Measurements from ENCODE around the gene MBOAT2.

DNA sequence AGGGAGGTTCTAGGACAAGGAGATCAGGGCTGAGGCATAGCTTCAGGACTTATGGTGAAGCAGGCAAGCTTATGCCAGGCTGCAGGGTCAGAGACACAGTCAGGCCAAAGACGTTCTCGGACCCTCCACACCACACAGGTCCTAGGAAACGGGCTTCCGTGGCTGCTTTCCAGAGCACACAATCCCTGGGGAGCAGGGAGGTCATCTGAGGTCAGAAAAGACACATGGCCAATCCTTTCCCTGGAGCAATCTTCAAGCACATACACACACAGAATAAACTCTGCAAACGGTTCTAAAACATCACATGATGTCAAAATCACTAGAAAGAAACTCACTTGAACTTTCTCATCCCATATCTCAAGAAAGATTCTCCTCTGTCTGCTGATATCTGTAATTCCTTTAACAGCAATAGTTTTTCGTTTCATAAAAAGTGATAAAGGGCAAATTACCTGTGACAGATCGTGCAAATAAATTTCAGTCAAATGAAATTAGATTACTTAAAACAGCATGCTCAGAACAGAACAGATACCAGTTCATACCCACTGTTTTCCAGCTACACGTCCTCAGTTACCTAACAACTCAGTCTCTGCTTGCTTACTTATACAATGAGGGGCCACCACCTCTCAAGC lies 63.9 kb downstream of the MBOAT2 start:
- TF ChIP-seq, protein P1, sequence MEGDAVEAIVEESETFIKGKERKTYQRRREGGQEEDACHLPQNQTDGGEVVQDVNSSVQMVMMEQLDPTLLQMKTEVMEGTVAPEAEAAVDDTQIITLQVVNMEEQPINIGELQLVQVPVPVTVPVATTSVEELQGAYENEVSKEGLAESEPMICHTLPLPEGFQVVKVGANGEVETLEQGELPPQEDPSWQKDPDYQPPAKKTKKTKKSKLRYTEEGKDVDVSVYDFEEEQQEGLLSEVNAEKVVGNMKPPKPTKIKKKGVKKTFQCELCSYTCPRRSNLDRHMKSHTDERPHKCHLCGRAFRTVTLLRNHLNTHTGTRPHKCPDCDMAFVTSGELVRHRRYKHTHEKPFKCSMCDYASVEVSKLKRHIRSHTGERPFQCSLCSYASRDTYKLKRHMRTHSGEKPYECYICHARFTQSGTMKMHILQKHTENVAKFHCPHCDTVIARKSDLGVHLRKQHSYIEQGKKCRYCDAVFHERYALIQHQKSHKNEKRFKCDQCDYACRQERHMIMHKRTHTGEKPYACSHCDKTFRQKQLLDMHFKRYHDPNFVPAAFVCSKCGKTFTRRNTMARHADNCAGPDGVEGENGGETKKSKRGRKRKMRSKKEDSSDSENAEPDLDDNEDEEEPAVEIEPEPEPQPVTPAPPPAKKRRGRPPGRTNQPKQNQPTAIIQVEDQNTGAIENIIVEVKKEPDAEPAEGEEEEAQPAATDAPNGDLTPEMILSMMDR (IDR thresholded peaks at IDR 0.05) = no peak
- TF ChIP-seq POLR2A (IDR thresholded peaks at IDR 0.05) = no peak

All from testis (tissue), 2 donors.